GM23338 (cell line): ENCODE data around the gene CDKN1C. TPM values are rescaled to one million over a fixed set of nuclear protein-coding genes. Genes with fewer than 3 reads are reported as not detected.

Experiments used
- ATAC-seq: fragments of 200-7000 bp; cut with Tn5 transposase; 3 replicates; pipeline ENCODE4 v1.9.1; 2020
- DNase-seq: peaks from one replicate; pipeline ENCODE4 v3.0.0-alpha.2; 2015; ENCODE audit warnings: low spot score
- H2AFZ ChIP-seq: fragments of 200-600 bp; sonication (generic); 2 replicates; pipeline ENCODE4 v1.8.0; 2016; ENCODE audit warnings: antibody characterized with exemption, mild to moderate bottlenecking, moderate library complexity
- H3F3A ChIP-seq: fragments of 200-600 bp; sonication (generic); replicated peaks from 2 replicates; pipeline ENCODE4 v1.8.0; 2017; ENCODE audit warnings: antibody characterized with exemption, mixed run types, low read depth
- H3K27ac ChIP-seq: fragments of 200-600 bp; sonication (generic); 2 replicates; pipeline ENCODE4 v1.6.1; 2016; ENCODE audit warnings: low read depth
- H3K27me3 ChIP-seq: fragments of 200-600 bp; sonication (generic); 2 replicates; pipeline ENCODE4 v1.8.0; 2016; ENCODE audit warnings: mild to moderate bottlenecking, mixed run types, moderate library complexity; ENCODE audit not compliant: insufficient read depth
- H3K36me3 ChIP-seq: fragments of 200-600 bp; sonication (generic); 2 replicates; pipeline ENCODE4 v1.8.0; 2016; ENCODE audit warnings: mild to moderate bottlenecking; ENCODE audit not compliant: insufficient read depth
- H3K4me1 ChIP-seq: fragments of 200-600 bp; sonication (generic); 2 replicates; pipeline ENCODE4 v1.8.0; 2016; ENCODE audit warnings: mild to moderate bottlenecking, moderate library complexity; ENCODE audit not compliant: insufficient read depth
- H3K4me2 ChIP-seq: fragments of 200-600 bp; sonication (generic); 2 replicates; pipeline ENCODE4 v1.7.1; 2017; ENCODE audit warnings: mixed run types
- H3K4me3 ChIP-seq: fragments of 200-600 bp; sonication (generic); 2 replicates; pipeline ENCODE4 v1.6.1; 2016; ENCODE audit warnings: mixed run types
- H3K79me2 ChIP-seq: fragments of 200-600 bp; sonication (generic); replicated peaks from 2 replicates; pipeline ENCODE4 v1.8.0; 2017; ENCODE audit warnings: mild to moderate bottlenecking; ENCODE audit not compliant: insufficient read depth
- H3K9me2 ChIP-seq: fragments of 200-600 bp; sonication (generic); 2 replicates; pipeline ENCODE4 v1.8.0; 2017; ENCODE audit not compliant: insufficient read depth
- H4K20me1 ChIP-seq: fragments of 200-600 bp; sonication (generic); replicated peaks from 2 replicates; pipeline ENCODE4 v1.8.0; 2017; ENCODE audit warnings: mild to moderate bottlenecking; ENCODE audit not compliant: insufficient read depth
- H3K27ac Mint-ChIP-seq: 2 replicates; pipeline ENCODE4 v1.8.0; 2020; ENCODE audit warnings: inconsistent platforms, mild to moderate bottlenecking, moderate library complexity, mixed read lengths
- H3K27me3 Mint-ChIP-seq: 3 replicates; pipeline ENCODE4 v1.8.0; 2022; ENCODE audit warnings: low read depth, mild to moderate bottlenecking, moderate library complexity, mixed read lengths, inconsistent platforms; ENCODE audit not compliant: insufficient read depth, poor library complexity
- H3K36me3 Mint-ChIP-seq: 3 replicates; pipeline ENCODE4 v1.8.0; 2021; ENCODE audit warnings: low read depth, mild to moderate bottlenecking, inconsistent platforms, moderate library complexity, mixed read lengths
- H3K4me1 Mint-ChIP-seq: 3 replicates; pipeline ENCODE4 v1.8.0; 2020; ENCODE audit warnings: mild to moderate bottlenecking, inconsistent platforms, mixed read lengths
- H3K4me3 Mint-ChIP-seq: 3 replicates; pipeline ENCODE4 v1.8.0; 2021; ENCODE audit warnings: moderate library complexity, mild to moderate bottlenecking, inconsistent platforms, mixed read lengths
- H3K9me3 Mint-ChIP-seq: 3 replicates; pipeline ENCODE4 v1.8.0; 2020; ENCODE audit warnings: moderate library complexity, mild to moderate bottlenecking, inconsistent platforms, mixed read lengths
- CREB1 ChIP-seq: fragments of 250-450 bp; sonication (Bioruptor Pico); IDR thresholded peaks from 2 replicates; pipeline ENCODE4 v1.5.0; 2020; ENCODE audit warnings: low read depth, mild to moderate bottlenecking, moderate library complexity
- EZH2 ChIP-seq: fragments of 200-600 bp; sonication (generic); IDR thresholded peaks from one replicate; pipeline ENCODE4 v1.8.0; 2017; ENCODE audit warnings: antibody characterized with exemption, mild to moderate bottlenecking, low read depth; ENCODE audit not compliant: unreplicated experiment
- EZH2phosphoT487 ChIP-seq: fragments of 200-600 bp; sonication (generic); IDR thresholded peaks from one replicate; pipeline ENCODE4 v1.8.1; 2018; ENCODE audit warnings: antibody characterized with exemption; ENCODE audit not compliant: unreplicated experiment
- JUNB ChIP-seq: IDR thresholded peaks from one replicate; pipeline ENCODE4 v1.6.1; 2016; ENCODE audit warnings: antibody characterized with exemption; ENCODE audit not compliant: unreplicated experiment
- POLR2AphosphoS5 ChIP-seq: IDR thresholded peaks from 2 replicates; pipeline ENCODE4 v1.6.1; 2016; ENCODE audit warnings: antibody characterized with exemption, low read depth
- STAT1 ChIP-seq: IDR thresholded peaks from one replicate; pipeline ENCODE4 v1.6.1; 2016; ENCODE audit warnings: antibody characterized with exemption; ENCODE audit not compliant: unreplicated experiment
- ZNF114 ChIP-seq: fragments of 250-450 bp; sonication (Bioruptor Pico); IDR thresholded peaks from 2 replicates; pipeline ENCODE4 v1.5.0; 2020; ENCODE audit warnings: mild to moderate bottlenecking, moderate library complexity
- ZNF331 ChIP-seq: fragments of 250-450 bp; sonication (Bioruptor Pico); IDR thresholded peaks from 2 replicates; pipeline ENCODE4 v1.5.0; 2020; ENCODE audit warnings: low read depth, mild to moderate bottlenecking, moderate library complexity
- polyA plus RNA-seq: library from polyadenylated mRNA; unstranded; fragments of >200 nt; fragmentation: Nextera tagmentation; extraction: Ambion mirVana; gene quantifications from 2 replicates; pipeline ENCODE4 v1.2.1, GENCODE V29; 2016
- total RNA-seq: library from RNA; depleted of rRNA; stranded (reverse); fragments of >200 nt; shearing (Covaris generic); gene quantifications from 2 replicates; pipeline ENCODE4 v1.2.3, GENCODE V29; 2014
- TF ChIP-seq, protein P1 (sequence below): IDR thresholded peaks from 2 replicates; pipeline ENCODE4 v1.6.1; 2016; ENCODE audit warnings: antibody characterized with exemption
- TF ChIP-seq, protein P2 (sequence below), 2 experiments: fragments of 200-600 bp in 1 of 2; sonication (generic) in 1 of 2; conservative IDR thresholded peaks; 2 replicates each; pipeline versions ENCODE4 v1.5.1 to v1.6.1; 2016 to 2017; ENCODE audit warnings: antibody characterized with exemption in 2 of 2, low read depth in 2 of 2, mild to moderate bottlenecking in 2 of 2, moderate library complexity in 1 of 2

CDKN1C gene
- total and polyA plus RNA-seq, 2 experiments from 2014 or later = 19.3 to 23.5 TPM

DNA sequence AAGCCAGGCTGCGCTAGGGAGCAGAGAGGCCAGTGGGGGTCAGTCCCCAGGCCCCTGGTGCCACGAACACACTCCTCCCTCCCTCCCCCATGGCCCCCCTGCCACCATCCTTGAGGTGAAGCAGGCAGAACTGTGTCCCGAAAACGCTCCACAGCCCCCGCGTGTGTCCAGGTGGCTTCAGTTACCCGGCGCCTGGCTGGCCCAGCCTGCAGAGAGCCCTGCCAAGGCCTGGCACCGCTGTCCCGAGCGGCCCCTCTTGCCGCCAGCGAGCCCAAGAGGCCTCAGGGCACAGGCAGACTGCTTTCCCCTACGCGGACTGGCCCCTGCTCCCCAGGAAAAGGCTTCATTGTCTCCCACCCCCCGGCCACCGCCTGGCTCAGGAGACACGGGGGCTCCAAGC, 27.7 kb downstream of the CDKN1C start:
- no peaks in the 10 kb centered on the region for H4K20me1 ChIP-seq
- no peaks in the 10 kb centered on the region; the same call in 2 of the 3 replicates for H3K9me3 Mint-ChIP-seq
- H3K4me2 ChIP-seq = no peak overlapping the region
- H3K27me3 ChIP-seq = peaks cover 26% of the 10 kb centered on the region
- no peak overlapping the region for H3K27ac Mint-ChIP-seq
- no peaks in the 10 kb centered on the region for H3K36me3 ChIP-seq
- H3K27ac ChIP-seq = no peak overlapping the region
- no peak overlapping the region for H3K4me3 Mint-ChIP-seq
- TF ChIP-seq EZH2 = no peak
- TF ChIP-seq CREB1 = no peak
- no peak for TF ChIP-seq STAT1
- TF ChIP-seq, protein P1, sequence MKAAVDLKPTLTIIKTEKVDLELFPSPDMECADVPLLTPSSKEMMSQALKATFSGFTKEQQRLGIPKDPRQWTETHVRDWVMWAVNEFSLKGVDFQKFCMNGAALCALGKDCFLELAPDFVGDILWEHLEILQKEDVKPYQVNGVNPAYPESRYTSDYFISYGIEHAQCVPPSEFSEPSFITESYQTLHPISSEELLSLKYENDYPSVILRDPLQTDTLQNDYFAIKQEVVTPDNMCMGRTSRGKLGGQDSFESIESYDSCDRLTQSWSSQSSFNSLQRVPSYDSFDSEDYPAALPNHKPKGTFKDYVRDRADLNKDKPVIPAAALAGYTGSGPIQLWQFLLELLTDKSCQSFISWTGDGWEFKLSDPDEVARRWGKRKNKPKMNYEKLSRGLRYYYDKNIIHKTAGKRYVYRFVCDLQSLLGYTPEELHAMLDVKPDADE = no peak
- TF ChIP-seq ZNF331 (CRISPR knock-in tag) = no peak
- no peak for TF ChIP-seq JUNB
- no peak for TF ChIP-seq POLR2AphosphoS5
- TF ChIP-seq, protein P2, sequence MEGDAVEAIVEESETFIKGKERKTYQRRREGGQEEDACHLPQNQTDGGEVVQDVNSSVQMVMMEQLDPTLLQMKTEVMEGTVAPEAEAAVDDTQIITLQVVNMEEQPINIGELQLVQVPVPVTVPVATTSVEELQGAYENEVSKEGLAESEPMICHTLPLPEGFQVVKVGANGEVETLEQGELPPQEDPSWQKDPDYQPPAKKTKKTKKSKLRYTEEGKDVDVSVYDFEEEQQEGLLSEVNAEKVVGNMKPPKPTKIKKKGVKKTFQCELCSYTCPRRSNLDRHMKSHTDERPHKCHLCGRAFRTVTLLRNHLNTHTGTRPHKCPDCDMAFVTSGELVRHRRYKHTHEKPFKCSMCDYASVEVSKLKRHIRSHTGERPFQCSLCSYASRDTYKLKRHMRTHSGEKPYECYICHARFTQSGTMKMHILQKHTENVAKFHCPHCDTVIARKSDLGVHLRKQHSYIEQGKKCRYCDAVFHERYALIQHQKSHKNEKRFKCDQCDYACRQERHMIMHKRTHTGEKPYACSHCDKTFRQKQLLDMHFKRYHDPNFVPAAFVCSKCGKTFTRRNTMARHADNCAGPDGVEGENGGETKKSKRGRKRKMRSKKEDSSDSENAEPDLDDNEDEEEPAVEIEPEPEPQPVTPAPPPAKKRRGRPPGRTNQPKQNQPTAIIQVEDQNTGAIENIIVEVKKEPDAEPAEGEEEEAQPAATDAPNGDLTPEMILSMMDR (conservative IDR thresholded peaks at IDR 0.05; ENCODE audit: low read depth in 2 of 2) = no peak
- no peak for TF ChIP-seq EZH2phosphoT487
- no peak for TF ChIP-seq ZNF114 (CRISPR knock-in tag)
- DNase-seq (no peak), ATAC-seq (peak; percentile 7; the same call in 1 of the 3 replicates)
- H3K36me3 Mint-ChIP-seq = no peaks in the 10 kb centered on the region
- H2AFZ ChIP-seq = no peak overlapping the region
- no peaks in the 10 kb centered on the region for H3K79me2 ChIP-seq
- H3K4me1 Mint-ChIP-seq = peaks cover 10% of the 10 kb centered on the region
- no peak overlapping the region for H3K4me3 ChIP-seq
- no peaks in the 10 kb centered on the region for H3K9me2 ChIP-seq
- H3K27me3 Mint-ChIP-seq = peaks cover 39% of the 10 kb centered on the region
- H3F3A ChIP-seq = no peaks in the 10 kb centered on the region
- H3K4me1 ChIP-seq = peaks cover 13% of the 10 kb centered on the region; the same call in 1 of the 2 replicates

DNA sequence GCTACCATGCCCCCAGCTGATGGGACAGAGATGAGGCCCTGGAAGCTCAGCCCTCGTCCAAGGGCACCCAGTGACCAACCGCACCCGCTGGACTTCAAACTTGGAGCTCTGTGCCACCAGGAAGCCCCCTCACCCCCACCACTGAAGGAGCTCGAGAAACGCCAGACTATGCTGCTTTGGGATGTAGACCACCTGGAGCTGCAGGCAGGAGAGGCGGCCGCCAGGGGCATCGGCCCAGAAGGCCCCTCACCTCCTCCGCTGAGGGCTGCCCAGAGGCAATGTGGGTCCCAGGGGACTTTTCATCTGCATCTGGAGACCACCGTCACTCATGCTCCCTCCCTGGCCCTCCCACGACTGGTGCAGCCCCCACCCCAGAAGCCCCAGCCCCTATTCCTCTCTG, 28.3 kb downstream of the CDKN1C start:
- Histone ChIP-seq H3K27ac (no peak overlapping the region), H3K27me3 (peaks cover 26% of the 10 kb centered on the region), H3K4me2 (no peak overlapping the region), H3F3A (no peaks in the 10 kb centered on the region), H3K36me3 (no peaks in the 10 kb centered on the region), H2AFZ (no peak overlapping the region), H3K4me1 (peaks cover 13% of the 10 kb centered on the region; the same call in 1 of the 2 replicates), H3K4me3 (no peak overlapping the region), H4K20me1 (no peaks in the 10 kb centered on the region), H3K79me2 (no peaks in the 10 kb centered on the region), H3K9me2 (no peaks in the 10 kb centered on the region)
- Mint-ChIP-seq H3K4me1 (peaks cover 10% of the 10 kb centered on the region), H3K36me3 (no peaks in the 10 kb centered on the region), H3K27me3 (peaks cover 41% of the 10 kb centered on the region), H3K27ac (no peak overlapping the region), H3K9me3 (no peaks in the 10 kb centered on the region; the same call in 2 of the 3 replicates), H3K4me3 (no peak overlapping the region)
- DNase-seq (no peak), ATAC-seq (peak; percentile 24)
- TF ChIP-seq STAT1 = no peak
- TF ChIP-seq, protein P2 (conservative IDR thresholded peaks at IDR 0.05; ENCODE audit: low read depth in 2 of 2) = peak in 1 of 2 experiments; percentile 12; a peak in 1 of 4 replicates
